ENCODE data around the gene SLC39A13.

SLC39A13 gene

DNA sequence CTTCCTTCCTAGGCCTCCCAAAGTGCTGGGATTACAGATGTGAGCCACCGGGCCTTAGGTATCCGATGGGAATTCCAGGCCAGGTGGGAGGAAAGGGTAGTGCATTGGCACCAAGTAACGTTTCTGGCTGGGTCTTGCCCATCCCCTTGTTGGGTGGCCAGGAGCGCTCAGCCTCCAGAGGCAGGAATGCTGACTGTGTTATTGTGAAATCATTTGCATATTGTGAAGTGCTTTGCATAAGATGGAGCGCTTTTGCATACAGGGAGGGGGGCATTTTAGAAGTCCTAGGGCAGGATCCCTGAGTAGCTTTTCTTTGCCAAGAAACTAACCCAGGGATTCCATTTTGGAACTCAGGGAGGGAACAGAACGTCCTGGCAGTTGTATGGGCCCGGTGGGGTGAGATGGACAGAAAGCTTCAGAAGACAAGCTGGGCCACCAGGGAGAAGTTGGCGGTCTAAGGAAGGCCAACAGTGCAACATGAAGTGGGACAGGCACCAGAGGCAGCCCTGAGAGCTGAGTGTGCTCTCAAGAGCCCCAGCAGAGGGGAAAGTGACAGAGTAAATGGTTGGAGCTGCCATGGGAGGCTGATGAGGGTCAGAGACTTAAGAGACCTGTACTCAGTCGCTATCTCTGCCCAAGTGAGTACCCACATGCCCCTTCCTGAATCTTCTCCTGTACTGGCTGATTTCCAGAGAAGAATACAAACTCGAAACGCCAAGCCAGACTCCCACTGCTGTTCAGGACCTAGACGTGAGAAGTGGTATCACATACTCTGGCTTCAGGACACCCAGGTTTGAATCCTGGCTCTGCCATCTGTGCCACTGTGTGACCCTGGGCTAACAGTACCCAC lies 1.3 kb upstream of the SLC39A13 start:
- peak; percentile 89 to 92 for DNase-seq

DNA sequence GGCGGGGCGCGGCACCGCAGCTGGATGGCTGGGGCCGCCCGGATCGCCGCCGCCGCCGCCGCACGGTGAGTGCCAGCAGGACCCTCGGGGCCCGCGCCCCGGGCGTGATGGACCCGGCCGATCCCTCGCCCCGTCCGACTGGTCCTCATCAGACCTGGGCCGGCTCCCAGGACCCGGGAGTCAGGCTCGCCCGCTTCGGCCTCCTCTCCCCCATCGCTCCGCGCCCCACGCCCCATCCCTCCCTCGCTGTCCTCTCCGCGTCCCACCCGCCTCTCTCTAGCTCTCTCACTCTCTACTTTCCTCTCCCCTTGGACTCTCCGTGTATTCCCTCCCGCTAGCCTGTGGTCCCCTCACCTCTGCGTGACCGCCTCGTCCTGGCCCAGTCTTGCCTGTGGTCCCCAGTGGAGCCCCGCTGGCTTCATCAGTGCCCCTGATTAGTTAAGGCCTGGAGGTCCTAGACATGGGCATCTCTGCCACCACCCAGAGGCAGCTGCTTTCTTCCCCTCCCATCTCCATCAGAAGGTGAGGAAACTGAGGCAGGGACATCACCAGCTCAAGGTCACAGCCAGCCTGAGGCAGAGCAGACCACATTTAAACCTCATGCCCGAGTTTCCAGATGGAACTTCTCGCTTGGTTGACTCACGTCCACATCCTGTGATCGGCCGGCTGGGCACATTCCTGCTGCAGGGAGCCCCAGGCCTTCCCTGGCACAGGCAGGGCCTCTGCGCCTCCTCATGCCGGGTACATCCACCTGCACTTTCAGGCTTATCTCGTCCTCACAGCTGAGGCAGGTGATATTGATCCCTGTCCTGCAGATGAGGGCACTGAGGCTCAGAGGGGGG lies 429 bp downstream of the SLC39A13 start:
- DNase-seq: peak in 1 of 2 donors; percentile 14

DNA sequence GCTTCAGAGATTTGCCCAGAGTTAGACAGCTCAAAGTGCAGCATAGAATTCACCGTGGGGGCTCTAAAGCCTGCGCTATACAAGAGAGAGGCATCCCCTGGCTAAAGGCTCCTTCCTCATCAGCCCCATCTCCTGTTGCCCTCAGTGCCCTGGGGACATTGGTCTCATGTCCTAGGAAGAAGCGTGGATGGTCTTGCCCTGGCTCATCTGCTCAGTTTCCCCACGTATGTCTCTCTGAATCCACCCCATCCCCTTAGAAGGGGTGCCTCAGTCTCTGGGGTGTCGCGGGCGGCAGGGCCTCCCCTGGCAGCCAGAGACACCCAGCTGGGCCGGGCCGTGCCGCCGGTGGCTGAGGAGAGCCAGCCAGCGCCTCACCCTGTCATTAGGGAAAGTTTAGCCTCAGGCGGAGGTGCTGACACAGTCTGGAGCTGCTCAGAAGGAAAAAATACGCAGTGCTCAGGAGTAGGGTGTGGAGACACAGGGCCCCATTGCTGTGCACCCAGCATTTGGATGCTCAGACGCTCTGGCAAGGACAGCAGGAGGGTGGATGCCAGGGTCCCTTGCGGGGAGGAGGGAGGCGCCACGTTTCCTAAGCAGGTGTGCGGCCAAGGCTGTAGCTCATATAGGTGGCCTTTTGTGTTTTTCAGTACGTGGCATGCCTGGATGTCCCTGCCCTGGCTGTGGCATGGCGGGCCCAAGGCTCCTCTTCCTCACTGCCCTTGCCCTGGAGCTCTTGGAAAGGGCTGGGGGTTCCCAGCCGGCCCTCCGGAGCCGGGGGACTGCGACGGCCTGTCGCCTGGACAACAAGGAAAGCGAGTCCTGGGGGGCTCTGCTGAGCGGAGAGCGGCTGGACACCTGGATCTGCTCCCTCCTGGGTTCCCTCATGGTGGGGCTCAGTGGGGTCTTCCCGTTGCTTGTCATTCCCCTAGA lies 1.3 kb downstream of the SLC39A13 start:
- no peak for DNase-seq

DNA sequence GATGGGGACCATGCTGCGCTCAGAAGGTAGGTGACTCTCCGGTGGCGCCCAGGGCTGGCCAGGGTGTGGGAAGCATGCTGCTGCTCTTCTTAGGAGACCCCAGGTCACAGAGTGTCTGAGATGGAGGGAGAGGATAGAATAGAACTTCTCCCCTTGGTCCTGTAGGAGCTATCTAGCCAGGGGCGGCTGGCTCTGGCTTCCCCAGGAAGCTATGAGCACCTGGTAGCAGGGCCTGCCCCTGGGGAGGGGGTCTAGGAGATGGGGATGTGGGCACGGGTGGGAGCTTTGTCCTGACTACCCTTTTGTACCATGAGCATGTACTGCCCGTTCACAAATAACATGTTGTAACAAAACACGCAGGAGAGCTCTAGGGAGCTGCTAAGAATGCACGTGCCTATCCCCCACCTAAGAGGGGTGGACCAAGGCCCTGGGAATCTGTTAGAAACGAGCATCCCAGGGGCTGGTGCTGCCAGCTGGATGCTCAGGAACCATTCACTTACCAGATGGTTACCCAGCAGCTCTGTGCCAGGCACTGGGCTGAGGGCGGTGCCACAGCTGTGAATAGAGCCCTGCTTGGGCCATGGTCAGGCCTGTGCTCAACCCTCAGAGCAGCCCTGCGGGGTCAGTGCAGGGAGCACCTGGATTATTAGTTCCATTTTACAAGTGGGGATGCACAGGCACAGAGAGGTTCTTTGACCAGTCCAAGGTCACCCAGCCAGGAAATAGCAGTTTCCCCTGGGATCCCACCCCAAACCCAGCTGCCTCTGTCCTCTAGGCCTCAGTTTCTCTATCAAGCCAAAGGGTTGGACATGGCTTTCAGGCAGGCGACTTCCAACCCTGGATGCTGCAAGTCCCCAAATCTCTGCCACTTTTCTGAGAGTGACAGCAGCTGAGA lies 2.2 kb downstream of the SLC39A13 start:
- no peak for DNase-seq

DNA sequence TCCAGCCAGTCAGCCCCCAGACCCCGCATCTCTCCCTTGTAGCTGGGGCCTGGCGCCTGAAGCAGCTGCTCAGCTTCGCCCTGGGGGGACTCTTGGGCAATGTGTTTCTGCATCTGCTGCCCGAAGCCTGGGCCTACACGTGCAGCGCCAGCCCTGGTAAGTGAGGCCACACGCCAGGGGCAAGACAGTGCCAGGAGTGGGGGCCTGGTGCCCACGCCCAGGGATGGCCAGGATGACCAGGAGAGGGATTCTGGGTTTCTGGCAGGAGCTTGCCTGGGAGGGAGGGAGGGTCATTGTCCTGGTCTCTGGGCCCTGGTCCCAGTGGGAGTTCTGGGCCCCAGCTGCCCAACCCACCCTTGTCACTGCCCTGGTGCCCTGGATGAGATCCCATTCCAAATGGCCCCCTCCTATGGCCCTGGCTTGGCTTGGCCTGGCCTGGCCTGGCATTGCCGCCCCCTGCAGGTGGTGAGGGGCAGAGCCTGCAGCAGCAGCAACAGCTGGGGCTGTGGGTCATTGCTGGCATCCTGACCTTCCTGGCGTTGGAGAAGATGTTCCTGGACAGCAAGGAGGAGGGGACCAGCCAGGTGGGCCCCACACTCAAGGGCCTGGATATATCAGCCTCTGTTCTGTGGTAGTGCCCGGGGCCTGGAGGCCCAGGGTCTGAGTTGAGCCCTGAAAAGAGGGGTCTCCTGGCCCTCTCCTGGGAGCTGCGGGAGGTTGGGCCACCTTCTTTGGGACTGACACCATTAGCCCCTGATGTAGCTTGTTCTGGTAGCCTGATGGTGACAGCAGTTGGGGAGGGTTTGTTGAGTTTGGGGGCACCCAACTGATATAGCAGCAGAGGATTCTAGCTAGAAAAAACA lies 3.7 kb downstream of the SLC39A13 start:
- peak; percentile 32 to 74 for DNase-seq

DNA sequence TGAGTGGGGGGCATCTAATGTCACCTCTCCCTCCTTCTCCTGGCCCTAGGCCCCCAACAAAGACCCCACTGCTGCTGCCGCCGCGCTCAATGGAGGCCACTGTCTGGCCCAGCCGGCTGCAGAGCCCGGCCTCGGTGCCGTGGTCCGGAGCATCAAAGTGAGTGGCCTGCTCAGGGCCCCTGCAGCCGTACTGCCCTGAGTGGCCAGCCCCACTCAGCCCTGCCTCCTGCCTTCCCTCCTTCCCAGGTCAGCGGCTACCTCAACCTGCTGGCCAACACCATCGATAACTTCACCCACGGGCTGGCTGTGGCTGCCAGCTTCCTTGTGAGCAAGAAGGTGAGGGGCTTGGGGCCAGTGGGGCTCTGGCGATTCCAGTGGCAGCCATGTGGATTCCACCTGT lies 5.0 kb downstream of the SLC39A13 start:
- no peak for DNase-seq

DNA sequence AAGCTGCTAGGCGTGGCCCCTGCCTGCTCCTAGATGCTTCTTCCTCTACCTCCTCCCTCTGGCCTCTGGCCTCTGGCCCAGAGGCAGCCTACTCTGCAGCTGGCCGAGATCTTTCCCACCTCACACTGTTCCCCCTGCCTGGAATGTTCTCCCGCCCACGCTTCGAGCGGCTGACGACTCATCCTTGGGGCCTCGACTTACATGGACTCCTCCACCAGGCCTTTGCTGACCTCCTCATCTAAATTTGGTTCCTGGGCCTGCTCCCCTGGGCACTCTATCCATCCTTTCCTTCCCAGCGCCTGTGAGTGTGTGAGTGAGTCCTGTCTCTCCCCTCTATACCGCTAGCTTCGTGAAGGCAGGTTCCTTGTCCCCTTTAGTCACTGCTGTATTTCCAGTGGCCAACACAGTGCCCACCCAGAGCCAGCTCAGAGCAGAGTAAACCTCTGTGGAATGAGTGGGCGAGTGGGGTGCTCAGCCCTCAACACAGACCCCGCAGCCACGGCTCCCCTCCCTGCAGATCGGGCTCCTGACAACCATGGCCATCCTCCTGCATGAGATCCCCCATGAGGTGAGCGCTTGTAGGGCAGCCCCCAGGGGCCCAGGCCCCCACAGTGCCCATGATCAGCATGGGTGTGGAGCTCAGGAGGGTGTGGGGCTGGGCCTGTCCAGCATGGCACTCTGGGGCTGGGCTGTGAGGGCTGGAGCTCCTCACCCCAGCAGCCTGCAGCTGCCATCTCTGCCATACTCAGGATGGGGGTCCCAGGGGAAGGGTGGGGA lies 5.7 kb downstream of the SLC39A13 start:
- no peak for DNase-seq

DNA sequence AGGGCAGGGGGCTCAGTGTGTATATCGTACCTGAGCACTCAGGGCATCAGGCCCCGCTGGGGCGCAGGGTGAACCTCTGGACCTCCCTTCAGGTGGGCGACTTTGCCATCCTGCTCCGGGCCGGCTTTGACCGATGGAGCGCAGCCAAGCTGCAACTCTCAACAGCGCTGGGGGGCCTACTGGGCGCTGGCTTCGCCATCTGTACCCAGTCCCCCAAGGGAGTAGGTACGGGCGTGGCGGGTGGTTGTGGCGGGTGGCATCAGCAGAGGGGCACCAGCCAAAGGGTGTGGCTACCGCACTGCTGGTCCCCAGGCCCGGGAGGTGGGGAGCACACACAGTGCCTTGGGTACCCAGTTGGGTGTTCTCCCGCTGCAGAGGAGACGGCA lies 6.3 kb downstream of the SLC39A13 start:
- DNase-seq: no peak

DNA sequence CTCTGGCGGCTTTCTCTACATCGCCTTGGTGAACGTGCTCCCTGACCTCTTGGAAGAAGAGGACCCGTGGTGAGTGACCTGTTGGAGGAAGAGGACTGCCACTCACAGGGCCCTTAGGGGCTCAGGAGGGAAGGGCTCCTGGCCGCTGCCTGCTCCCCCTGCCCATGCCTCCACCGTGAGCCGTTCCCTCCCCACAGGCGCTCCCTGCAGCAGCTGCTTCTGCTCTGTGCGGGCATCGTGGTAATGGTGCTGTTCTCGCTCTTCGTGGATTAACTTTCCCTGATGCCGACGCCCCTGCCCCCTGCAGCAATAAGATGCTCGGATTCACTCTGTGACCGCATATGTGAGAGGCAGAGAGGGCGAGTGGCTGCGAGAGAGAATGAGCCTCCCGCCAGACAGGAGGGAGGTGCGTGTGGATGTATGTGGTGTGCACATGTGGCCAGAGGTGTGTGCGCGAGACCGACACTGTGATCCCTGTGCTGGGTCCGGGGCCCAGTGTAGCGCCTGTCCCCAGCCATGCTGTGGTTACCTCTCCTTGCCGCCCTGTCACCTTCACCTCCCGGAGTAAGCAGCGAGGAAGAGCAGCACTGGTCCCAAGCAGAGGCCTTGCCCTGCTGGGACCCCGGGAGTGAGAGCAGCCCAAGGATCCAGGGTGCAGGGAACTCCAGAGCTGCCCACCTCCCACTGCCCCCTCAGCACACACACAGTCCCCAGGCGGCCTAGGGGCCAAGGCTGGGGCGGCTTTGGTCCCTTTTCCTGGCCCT lies 6.9 kb downstream of the SLC39A13 start:
- DNase-seq: no peak

DNA sequence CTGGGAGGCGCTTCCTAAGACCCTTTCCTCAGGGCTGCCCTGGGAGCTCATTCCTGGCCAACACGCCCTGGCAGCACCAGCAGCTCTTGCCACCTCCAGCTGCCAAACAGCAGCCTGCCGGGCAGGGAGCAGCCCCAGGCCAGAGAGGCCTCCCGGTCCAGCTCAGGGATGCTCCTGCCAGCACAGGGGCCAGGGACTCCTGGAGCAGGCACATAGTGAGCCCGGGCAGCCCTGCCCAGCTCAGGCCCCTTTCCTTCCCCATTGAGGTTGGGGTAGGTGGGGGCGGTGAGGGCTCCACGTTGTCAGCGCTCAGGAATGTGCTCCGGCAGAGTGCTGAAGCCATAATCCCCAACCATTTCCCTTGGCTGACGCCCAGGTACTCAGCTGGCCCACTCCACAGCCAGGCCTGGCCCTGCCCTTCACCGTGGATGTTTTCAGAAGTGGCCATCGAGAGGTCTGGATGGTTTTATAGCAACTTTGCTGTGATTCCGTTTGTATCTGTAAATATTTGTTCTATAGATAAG lies 7.6 kb downstream of the SLC39A13 start:
- no peak for DNase-seq

DNA sequence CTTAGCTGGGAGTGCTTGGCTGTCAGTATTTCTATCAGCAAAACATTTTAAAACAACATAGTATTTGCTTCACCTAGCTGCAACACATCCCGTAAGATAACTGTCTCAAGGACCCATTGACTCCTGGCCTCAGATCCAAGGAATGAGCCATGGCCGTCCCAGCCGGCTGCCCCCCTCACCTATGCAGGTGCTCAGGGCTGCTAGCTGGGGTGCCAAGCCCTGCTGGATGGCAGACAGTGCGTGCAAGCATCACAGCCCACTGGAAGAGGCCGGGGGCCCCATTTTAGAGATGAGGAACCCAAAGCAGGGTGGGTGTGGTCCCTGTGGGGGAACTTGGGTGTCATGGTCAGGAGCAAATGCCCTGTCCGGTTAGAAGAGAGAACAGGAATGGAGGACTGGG lies 9.3 kb downstream of the SLC39A13 start:
- no peak for DNase-seq

DNA sequence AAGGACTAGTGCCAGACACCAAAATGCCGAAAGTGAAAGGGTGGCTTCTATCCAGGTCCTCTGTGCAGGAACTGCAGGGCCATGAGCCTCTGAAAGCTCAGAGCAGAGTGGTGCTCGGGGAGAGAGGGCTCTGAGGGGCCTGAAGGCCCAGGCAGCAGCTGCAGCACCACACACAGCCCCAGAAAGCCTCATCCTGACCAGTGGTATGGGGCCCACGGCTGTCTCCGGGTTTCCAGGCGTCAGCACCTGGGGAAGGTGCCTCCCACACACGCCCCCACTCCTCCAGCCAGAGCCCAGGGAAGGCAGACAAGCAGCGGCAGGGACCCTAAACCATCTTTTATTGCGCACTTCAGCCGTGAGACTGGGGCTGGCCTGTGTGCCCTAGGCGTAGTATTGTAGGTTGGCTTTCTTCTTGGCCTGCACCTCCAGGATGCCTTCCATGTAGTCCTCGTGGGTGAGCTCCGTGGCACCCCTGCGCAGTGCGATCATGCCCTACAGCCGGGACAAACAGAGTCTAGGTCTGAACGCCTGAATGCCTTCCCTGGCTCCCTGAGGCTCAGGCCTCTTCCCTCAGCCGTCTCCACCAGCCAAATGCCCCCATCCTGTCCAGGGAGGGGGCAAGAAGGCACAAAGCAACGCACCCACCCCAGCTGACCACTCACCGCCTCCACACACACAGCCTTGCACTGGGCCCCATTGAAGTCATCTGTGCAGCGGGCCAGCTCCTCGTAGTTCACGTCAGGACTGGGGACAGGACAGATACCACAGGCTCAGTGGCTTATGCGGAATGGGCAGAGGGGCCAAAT lies 10.3 kb downstream of the SLC39A13 start:
- no peak for DNase-seq

DNA sequence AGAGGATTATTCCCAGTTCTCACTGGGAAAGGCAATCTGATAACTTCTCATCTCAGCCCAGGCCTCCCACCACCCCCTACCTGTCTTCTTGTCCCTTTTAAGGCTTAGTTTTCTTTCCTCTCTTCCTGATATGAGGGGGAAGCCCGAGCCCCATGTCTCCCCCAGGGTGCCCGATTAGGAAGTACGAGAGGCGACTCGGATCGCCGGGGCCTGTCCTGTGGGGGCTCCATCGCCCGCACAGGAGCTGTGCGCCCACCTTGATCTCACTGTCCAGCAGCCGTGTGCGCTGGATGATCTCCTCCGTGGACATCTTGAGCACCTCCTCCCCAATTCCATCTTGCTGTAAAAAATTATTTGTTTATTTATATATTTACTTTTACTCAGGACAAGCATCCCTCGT lies 17.2 kb downstream of the SLC39A13 start:
- DNase-seq: no peak

DNA sequence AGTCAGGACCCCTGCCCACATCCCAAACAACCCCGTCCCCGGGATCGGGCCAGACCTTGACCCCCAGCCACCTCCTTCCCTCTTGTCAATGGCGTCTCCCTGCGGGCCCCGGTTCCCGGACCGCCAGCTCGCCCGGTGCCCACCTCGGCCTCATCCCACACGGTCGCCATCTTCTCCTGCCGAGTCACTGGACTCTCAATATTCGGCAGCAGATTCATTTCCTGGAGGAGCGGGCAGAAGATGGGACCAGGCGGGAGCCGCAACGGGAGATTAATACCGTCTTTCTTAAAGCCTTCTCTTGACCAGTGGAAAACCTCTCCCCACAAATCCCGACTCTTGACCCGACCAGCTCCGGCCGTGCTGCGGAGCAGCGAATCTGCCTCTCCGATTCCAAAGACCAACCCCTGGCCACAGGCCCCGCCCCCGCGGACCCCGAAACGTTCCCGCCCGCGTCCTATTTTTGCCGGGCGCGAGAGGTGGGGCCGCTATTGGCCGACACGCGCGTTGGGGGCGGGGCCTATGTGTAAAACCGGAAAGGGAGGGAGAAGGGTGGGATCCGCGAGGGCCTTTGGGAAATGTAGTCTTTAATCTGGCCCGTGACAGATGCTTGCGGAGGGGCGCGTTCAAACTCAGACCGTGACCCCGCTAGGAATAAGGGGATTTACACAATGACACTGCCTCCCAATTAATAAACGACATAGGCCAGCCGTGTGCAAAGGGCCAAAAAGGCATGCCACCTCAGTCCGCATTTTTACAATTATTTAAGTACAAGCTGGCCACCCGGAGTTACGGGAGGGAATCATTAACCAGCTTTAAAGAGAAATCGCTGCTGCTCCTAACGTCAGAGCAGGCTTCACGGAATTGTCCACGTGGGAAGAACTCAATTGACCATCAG lies 17.9 kb downstream of the SLC39A13 start, which contains the start of gene PSMC3:
Gene PSMC3 (minus strand): TSS at position 378 of the 895 bp plus-strand sequence. CDS start 160 bp downstream, at position 218.
- DNase-seq: peak; percentile 95 to 99

DNA sequence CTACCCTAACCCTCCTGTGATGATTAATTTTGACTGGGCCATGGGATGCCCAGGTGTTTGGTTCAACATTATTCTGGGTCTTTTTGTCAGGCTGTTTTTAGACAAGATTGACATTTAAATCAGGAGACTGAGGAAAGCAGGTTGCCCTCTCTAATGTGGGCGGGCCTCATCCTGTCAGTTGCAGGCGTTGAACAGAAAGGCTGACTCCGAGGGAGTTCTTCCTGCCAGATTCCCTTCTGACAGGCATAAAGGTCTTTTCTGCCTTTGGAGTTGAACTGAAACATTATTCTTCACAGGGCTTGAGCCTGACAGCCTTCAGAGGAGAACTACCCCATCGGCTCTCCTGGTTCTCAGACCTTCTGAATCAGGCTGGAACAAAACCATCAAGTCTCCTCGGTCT lies 22.1 kb downstream of the SLC39A13 start:
- DNase-seq: no peak

DNA sequence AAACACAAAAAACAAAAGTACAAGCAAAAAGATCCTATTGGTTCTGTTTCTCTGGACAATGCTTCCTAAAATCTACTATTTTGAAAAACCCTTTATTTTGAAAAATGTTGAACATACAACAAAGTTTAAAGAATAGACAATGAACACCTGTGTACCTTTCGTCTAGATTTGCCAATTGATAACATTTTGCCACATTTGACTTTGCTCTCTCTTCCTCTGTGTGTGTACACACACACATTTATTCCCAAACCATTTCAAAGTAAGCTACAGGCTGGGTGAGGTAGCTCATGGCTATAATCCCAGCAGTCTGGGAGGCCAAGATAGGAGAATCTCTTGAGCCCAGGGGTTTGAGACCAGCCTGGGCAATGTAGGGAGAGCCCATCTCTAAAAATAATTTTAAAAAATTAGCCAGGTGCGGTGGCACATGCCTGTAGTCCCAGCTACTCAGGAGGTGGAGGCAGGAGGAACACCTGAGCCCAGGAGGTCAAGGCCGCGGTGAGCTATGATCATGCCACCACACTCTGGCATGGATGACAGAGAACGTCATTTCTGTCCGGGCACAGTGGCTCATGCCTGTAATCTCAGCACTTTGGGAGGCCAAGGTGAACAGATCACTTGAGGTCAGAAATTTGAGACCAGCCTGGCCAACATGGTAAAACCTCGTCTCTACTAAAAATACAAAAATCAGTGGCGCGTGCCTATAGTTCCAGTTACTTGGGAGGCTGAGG lies 23.1 kb downstream of the SLC39A13 start:
- DNase-seq: no peak

All from inflammatory macrophage treated with lipopolysaccharide for 1 hour (primary cell).